ENCODE results near the gene POU2AF3.

Gene POU2AF3

DNA sequence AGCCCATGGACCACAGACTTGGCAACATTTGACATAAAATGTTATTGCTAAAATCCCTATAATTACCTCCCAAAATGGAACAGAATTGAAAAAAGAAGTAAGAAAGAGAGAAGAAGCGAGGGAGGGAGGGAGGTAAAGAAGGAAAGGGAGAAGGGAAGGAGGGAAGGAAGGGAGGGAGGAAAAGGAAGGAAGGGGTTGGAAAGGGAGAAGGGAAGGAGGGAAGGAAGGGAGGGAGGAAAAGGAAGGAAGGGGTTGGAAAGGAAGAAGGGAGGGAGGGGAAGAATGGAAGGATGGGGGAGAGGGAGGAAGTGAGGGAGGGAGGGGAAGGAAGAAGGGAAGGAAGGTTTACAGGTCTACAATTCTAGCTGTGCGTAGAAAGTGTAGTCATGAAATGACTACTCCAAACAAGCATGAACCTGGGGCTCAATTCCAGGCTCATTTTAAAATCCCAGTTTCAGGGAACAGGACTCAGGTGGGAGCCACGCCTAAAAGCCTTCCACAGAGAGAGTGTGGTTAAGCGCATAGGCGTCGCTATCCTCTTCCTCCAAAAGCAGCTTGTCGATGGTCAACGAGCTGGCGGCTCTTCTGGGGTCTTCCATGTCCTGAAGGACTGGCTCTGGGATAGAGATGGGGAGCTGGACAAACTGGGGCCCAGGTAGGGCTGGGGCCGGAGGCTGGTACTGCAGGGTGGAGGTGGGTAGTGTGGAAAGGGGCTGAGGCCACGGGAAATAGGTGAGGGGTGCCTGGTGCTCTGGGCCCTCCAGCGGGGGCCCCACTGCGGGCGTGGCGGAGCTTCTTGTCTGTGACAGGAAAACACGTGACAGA is 55.6 kb downstream of the POU2AF3 start:
- no peak for DNase-seq (ENCODE audit: low read depth)

DNA sequence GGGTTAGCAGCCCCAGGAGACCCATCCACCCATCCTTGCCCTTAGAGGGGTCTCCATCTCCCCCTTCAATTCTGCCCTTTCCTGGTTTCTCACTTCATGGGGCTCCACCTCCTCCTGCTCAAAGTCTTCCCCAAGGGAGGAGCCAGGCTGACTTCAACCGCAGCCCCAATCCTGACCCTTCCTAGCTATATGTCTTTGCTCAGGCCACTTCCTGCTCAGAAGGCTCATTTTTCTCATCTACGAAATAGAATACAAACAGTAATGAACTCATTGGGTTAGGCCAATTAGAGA is 56.2 kb downstream of the POU2AF3 start:
- no peak for DNase-seq (ENCODE audit: low read depth)

DNA sequence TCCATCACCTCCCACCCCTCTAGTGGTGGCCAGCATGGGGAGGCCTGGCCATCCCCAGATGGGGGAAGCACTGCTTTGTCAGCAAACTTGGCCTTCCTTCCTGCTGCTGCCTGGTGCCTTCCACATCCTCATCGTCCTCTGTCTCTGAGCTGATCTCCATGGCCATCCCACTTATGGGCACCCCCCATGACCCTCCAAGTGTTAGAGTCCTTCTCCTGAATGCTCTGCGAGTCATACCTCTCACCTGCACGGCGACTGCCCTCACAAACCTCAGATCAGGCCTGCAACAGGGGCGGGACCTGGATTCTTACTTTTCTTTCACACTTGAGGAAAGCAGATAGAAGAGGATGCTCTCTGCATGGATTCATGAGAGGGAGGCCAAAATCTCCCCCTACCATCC is 56.8 kb downstream of the POU2AF3 start:
- DNase-seq (ENCODE audit: low read depth), result no peak

DNA sequence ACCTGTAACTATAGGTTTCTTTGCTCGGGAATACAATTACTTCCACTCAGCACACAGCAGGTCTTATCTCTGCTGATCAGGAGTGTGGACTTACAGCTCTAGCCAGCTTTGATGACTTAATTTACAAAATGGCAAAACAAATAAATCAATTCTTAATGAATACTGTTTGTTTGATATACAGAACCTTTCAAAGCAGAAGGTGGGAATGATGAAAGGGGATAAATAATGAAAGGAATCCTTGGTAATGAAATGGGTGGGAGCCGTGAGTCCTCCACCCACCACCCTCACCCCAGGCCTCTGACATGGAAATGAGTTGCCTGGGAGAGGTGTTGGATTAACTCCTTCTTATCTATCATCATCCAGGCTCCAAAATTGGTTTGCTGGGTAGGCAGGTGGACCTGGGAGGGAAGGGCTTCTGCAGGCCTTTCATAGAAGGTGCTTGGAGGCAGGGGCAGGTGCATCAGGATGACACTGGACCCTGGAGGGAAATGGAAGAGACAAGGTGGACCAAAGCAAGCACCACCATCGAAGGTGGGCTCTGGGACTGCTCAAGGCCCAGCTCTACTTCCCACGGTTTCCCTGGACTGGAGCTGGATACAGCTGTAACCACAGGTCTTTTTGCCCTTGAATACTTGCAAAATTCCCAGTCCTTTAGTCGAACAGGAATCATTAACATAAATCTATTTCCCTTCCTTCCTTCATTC is 57.8 kb downstream of the POU2AF3 start:
- DNase-seq (ENCODE audit: low read depth), result no peak

DNA sequence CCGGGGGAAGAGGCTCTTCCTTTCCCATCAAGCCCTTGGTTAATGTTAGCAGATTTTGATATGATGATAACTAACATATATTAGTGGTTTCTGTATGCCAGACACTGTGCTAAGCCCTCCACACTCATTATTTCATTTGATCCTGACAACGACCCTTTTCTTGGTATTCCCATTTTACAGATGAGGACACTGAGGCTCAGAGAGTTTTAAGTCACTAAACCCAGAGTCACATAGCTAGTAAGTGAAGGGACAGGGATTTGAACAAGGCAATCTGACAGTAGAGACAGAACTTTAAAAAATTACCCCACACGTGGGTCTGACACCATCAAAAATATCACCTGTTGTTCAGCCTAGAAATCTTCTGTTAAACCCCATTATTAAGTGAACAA is 58.3 kb downstream of the POU2AF3 start:
- no peak for DNase-seq (ENCODE audit: low read depth)

DNA sequence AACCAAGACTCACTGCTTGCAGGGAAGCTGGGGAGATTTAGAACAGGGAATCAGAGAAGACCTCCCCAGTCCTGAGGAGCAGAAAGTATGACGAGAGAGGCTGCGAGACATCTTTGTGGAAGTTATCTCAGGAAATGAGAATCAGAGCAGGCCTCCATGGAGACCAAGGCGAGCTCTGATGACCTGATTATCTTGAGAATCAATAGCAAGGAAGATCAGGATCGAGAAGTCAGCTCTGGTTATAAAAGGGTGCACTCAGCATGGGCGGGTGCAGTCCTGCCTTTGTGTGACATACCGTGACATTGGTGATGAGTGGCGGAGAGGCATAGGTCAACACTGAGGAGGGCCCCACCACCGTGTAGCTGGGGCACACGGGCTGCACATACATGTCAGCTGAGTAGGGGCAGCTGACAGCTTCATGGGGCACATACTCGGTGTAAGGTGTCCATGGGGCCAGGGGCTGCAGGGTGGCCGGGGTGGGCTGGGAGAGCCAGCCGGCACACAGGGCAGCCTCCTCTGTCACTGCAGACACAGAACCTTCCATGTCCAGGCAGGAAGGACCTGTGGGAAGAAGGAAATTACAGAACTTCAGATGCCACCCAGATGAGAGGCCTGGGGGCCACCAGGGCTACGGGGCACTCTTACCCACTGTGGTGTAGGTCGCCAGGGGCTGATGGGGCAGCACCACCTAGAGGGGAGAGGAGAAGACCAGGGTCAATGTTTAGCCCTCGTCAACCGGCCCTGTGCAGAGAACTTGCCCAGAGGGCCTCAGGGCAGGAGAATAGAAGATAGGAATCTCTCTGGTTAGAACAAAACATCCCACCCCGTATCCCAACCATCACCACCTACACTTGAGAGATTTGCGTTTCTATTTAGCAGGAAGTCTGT is 59.0 kb downstream of the POU2AF3 start:
- DNase-seq (ENCODE audit: low read depth), result no peak
